HEK293 (cell line): ENCODE data around the gene ZNF326.

Experiments
- KLF16 ChIP-seq: fragments of 450-650 bp; formaldehyde crosslinking; IDR thresholded peaks from 2 replicates; pipeline ENCODE4 v1.5.1; 2017; ENCODE audit warnings: missing biosample characterization, missing genetic modification characterization
- ZBTB1 ChIP-seq: fragments of 450-650 bp; formaldehyde crosslinking; IDR thresholded peaks from 2 replicates; pipeline ENCODE4 v1.5.1; 2016; ENCODE audit warnings: missing biosample characterization, missing genetic modification characterization
- ZFHX2 ChIP-seq: fragments of 450-650 bp; formaldehyde crosslinking; conservative IDR thresholded peaks from 2 replicates; pipeline ENCODE4 v1.5.1; 2016; ENCODE audit warnings: missing biosample characterization, missing genetic modification characterization
- ZFP3 ChIP-seq: fragments of 450-650 bp; formaldehyde crosslinking; IDR thresholded peaks from 2 replicates; pipeline ENCODE4 v1.5.1; 2016; ENCODE audit warnings: low read depth, missing biosample characterization, missing genetic modification characterization
- ZNF121 ChIP-seq: fragments of 450-650 bp; formaldehyde crosslinking; IDR thresholded peaks from 2 replicates; pipeline ENCODE4 v1.5.1; 2016; ENCODE audit warnings: missing biosample characterization, missing genetic modification characterization
- ZNF175 ChIP-seq: fragments of 450-650 bp; formaldehyde crosslinking; IDR thresholded peaks from 2 replicates; pipeline ENCODE4 v1.5.1; 2016; ENCODE audit warnings: missing biosample characterization, missing genetic modification characterization
- ZNF433 ChIP-seq: fragments of 450-650 bp; formaldehyde crosslinking; IDR thresholded peaks from 2 replicates; pipeline ENCODE4 v1.5.1; 2016; ENCODE audit warnings: missing biosample characterization, missing genetic modification characterization, low read depth
- ZNF621 ChIP-seq: fragments of 450-650 bp; formaldehyde crosslinking; IDR thresholded peaks from 2 replicates; pipeline ENCODE4 v1.5.1; 2017; ENCODE audit warnings: missing biosample characterization, missing genetic modification characterization
- ZNF707 ChIP-seq: fragments of 450-650 bp; formaldehyde crosslinking; IDR thresholded peaks from 2 replicates; pipeline ENCODE4 v1.5.1; 2016; ENCODE audit warnings: missing biosample characterization, missing genetic modification characterization
- ZSCAN16 ChIP-seq: fragments of 450-650 bp; formaldehyde crosslinking; IDR thresholded peaks from 2 replicates; pipeline ENCODE4 v1.5.1; 2016; ENCODE audit warnings: missing biosample characterization, missing genetic modification characterization
- TF ChIP-seq, protein P1 (sequence below): fragments of 450-650 bp; IDR thresholded peaks from 2 replicates; pipeline ENCODE4 v1.5.1; 2018; ENCODE audit warnings: missing biosample characterization, mild to moderate bottlenecking, missing genetic modification characterization
- TF ChIP-seq, protein P2 (sequence below): fragments of 450-650 bp; formaldehyde crosslinking; IDR thresholded peaks from 2 replicates; pipeline ENCODE4 v1.5.1; 2016; ENCODE audit warnings: missing biosample characterization, missing genetic modification characterization
- TF ChIP-seq, protein P3 (sequence below): fragments of 450-650 bp; formaldehyde crosslinking; IDR thresholded peaks from 2 replicates; pipeline ENCODE4 v1.5.1; 2016; ENCODE audit warnings: missing biosample characterization, missing genetic modification characterization
- TF ChIP-seq, protein P4 (sequence below): fragments of 450-650 bp; formaldehyde crosslinking; IDR thresholded peaks from 2 replicates; pipeline ENCODE4 v1.5.1; 2016; ENCODE audit warnings: missing biosample characterization, missing genetic modification characterization

DNA sequence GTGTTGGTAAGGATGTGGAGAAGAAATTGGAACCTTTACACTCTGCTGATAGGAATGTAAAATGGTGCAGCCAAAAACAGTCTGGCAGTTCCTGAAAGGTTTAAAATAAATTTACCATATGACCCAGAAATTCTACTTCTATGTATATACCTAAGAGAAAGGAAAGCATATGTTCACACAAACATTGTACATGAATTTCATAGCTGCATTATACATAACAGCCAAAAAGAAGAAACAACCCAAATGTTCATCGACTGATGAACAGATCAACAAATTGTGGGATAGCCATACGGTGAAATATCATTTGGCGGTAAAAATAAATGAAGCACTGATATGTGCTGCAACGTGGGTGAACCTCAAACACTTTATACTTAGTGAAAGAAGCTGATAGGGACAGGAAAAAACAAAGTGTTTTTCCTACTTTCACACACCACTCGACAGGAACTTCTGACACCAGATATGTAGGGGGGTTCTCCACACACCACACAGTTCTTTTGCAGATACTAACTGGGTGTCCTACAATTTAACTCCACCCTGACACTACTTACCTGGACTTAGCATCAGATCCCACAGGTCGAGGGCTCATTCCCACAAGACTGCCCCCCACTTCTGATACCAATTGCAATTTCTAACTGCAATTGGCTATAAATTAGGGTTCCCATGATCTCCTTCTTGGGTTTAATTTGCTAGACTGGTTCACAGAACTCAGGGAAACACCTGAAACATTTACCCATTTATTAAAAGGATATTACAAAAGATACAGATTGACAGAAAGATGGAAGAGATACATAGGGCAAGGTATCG lies 35.9 kb upstream of the ZNF326 start:
- TF ChIP-seq ZNF707 (tag by site-specific recombination), result peak; percentile 83
- TF ChIP-seq ZFP3, result no peak
- TF ChIP-seq, protein P1, sequence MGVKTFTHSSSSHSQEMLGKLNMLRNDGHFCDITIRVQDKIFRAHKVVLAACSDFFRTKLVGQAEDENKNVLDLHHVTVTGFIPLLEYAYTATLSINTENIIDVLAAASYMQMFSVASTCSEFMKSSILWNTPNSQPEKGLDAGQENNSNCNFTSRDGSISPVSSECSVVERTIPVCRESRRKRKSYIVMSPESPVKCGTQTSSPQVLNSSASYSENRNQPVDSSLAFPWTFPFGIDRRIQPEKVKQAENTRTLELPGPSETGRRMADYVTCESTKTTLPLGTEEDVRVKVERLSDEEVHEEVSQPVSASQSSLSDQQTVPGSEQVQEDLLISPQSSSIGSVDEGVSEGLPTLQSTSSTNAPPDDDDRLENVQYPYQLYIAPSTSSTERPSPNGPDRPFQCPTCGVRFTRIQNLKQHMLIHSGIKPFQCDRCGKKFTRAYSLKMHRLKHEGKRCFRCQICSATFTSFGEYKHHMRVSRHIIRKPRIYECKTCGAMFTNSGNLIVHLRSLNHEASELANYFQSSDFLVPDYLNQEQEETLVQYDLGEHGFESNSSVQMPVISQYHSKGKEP, result no peak
- no peak for TF ChIP-seq ZNF621 (tag by site-specific recombination)
- TF ChIP-seq, protein P2, sequence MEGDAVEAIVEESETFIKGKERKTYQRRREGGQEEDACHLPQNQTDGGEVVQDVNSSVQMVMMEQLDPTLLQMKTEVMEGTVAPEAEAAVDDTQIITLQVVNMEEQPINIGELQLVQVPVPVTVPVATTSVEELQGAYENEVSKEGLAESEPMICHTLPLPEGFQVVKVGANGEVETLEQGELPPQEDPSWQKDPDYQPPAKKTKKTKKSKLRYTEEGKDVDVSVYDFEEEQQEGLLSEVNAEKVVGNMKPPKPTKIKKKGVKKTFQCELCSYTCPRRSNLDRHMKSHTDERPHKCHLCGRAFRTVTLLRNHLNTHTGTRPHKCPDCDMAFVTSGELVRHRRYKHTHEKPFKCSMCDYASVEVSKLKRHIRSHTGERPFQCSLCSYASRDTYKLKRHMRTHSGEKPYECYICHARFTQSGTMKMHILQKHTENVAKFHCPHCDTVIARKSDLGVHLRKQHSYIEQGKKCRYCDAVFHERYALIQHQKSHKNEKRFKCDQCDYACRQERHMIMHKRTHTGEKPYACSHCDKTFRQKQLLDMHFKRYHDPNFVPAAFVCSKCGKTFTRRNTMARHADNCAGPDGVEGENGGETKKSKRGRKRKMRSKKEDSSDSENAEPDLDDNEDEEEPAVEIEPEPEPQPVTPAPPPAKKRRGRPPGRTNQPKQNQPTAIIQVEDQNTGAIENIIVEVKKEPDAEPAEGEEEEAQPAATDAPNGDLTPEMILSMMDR, result no peak
- no peak for TF ChIP-seq ZBTB1 (tag by site-specific recombination)
- TF ChIP-seq ZFHX2, result no peak
- no peak for TF ChIP-seq ZSCAN16 (tag by site-specific recombination)
- TF ChIP-seq, protein P3, sequence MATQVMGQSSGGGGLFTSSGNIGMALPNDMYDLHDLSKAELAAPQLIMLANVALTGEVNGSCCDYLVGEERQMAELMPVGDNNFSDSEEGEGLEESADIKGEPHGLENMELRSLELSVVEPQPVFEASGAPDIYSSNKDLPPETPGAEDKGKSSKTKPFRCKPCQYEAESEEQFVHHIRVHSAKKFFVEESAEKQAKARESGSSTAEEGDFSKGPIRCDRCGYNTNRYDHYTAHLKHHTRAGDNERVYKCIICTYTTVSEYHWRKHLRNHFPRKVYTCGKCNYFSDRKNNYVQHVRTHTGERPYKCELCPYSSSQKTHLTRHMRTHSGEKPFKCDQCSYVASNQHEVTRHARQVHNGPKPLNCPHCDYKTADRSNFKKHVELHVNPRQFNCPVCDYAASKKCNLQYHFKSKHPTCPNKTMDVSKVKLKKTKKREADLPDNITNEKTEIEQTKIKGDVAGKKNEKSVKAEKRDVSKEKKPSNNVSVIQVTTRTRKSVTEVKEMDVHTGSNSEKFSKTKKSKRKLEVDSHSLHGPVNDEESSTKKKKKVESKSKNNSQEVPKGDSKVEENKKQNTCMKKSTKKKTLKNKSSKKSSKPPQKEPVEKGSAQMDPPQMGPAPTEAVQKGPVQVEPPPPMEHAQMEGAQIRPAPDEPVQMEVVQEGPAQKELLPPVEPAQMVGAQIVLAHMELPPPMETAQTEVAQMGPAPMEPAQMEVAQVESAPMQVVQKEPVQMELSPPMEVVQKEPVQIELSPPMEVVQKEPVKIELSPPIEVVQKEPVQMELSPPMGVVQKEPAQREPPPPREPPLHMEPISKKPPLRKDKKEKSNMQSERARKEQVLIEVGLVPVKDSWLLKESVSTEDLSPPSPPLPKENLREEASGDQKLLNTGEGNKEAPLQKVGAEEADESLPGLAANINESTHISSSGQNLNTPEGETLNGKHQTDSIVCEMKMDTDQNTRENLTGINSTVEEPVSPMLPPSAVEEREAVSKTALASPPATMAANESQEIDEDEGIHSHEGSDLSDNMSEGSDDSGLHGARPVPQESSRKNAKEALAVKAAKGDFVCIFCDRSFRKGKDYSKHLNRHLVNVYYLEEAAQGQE (tag by site-specific recombination), result no peak
- no peak for TF ChIP-seq KLF16
- no peak for TF ChIP-seq ZNF121 (tag by site-specific recombination)
- TF ChIP-seq ZNF175, result no peak
- no peak for TF ChIP-seq ZNF433
- TF ChIP-seq, protein P4, sequence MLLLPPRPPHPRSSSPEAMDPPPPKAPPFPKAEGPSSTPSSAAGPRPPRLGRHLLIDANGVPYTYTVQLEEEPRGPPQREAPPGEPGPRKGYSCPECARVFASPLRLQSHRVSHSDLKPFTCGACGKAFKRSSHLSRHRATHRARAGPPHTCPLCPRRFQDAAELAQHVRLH (tag by site-specific recombination), result no peak
